ENCODE results near the gene MAP2K4. TPM values are rescaled to one million over a fixed set of nuclear protein-coding genes. Genes with fewer than 3 reads are reported as not detected.

MAP2K4 gene
- polyA plus RNA-seq, 2 of the 4 experiments (the other 2 are of a cell fraction) = 28.9 to 47.7 TPM

- ATAC-seq = no peak
- POLR2A ChIA-PET = no interaction called here
These were observed 49.9 kb downstream of the MAP2K4 start for GRCh38 chr17:12070561-12070960.

GRCh38 chr17:12074346-12074745 lies 53.7 kb downstream of the MAP2K4 start:
- no peaks in the 10 kb centered on the region for H3K9me3 ChIP-seq
- DNase-seq (ENCODE audit: low read depth in 1 of 2, low spot score in 1 of 2) (no peak), ATAC-seq (no peak), FAIRE-seq (peak; percentile 39)
- POLR2A ChIA-PET = no interaction called here
- no peak overlapping the region for H3K4me3 ChIP-seq
- H3K4me2 ChIP-seq = no peak overlapping the region
- H3K27ac ChIP-seq = no peak overlapping the region
- peaks cover 15% of the 10 kb centered on the region for H3K4me1 ChIP-seq
- CTCF ChIA-PET = interaction anchor here (0.9 to 1.8 kb wide), 2 partner anchors 10 to 34 kb away, joined by 3 to 5 read pairs; no protein-coding TSS in a partner anchor
- WGBS (ENCODE audit: missing lambda C conversion rate) = 62% methylated on average over 3 of the region's 3 CpGs
- TF ChIP-seq RFX5 (IDR thresholded peaks at IDR 0.05) (no peak), HES2 (IDR thresholded peaks at IDR 0.05) (no peak), HMGXB4 (CRISPR knock-in tag; IDR thresholded peaks at IDR 0.05; ENCODE audit: borderline replicate concordance) (no peak), MAZ (IDR thresholded peaks at IDR 0.05; ENCODE audit: borderline replicate concordance, low read depth, low read length) (no peak), BCL3 (IDR thresholded peaks at IDR 0.05) (no peak), GATA3 (IDR thresholded peaks at IDR 0.05; ENCODE audit: borderline replicate concordance) (no peak), PBX3 (IDR thresholded peaks at IDR 0.05) (no peak), ELK1 (IDR thresholded peaks at IDR 0.05; ENCODE audit: low read depth, low read length) (no peak), KDM1A (IDR thresholded peaks at IDR 0.05; ENCODE audit: low read depth) (no peak), TFCP2L1 (CRISPR knock-in tag; IDR thresholded peaks at IDR 0.05) (no peak)

More at GRCh38 chr17:12070561-12070960, 49.9 kb downstream of the MAP2K4 start:
- H3K27ac ChIP-seq = no peak overlapping the region
- no peaks in the 10 kb centered on the region for H3K9me3 ChIP-seq
- FAIRE-seq (peak; percentile 43), DNase-seq (ENCODE audit: low read depth in 1 of 2, low spot score in 1 of 2) (no peak)
- CTCF ChIA-PET = no interaction called here
- TF ChIP-seq POLR2AphosphoS2 (conservative IDR thresholded peaks at IDR 0.05; ENCODE audit: low read length) = no peak
- no peak for TF ChIP-seq ZC3H11A (IDR thresholded peaks at IDR 0.05)
- no peak for TF ChIP-seq ESRRA (IDR thresholded peaks at IDR 0.05; ENCODE audit: borderline replicate concordance, low read length)
- TF ChIP-seq NPAS2 (CRISPR knock-in tag; IDR thresholded peaks at IDR 0.05; ENCODE audit: borderline replicate concordance) = no peak
- no peak for TF ChIP-seq FOSL2 (IDR thresholded peaks at IDR 0.05)
- TF ChIP-seq FOSL2 (CRISPR knock-in tag; IDR thresholded peaks at IDR 0.05) = no peak
- no peak for TF ChIP-seq CBX2 (IDR thresholded peaks at IDR 0.05; ENCODE audit: borderline replicate concordance, low read depth)
- no peak for TF ChIP-seq ZNF302 (CRISPR knock-in tag; IDR thresholded peaks at IDR 0.05)
- no peak for TF ChIP-seq ELK1 (IDR thresholded peaks at IDR 0.05; ENCODE audit: low read depth, low read length)
- no peak for TF ChIP-seq CHD4 (IDR thresholded peaks at IDR 0.05; ENCODE audit: borderline replicate concordance)
- no peak for TF ChIP-seq POLR2A (IDR thresholded peaks at IDR 0.05; ENCODE audit: low read length)
- TF ChIP-seq BCL3 (IDR thresholded peaks at IDR 0.05) = no peak
- no peak for TF ChIP-seq SREBF2 (IDR thresholded peaks at IDR 0.05)
- no peak for TF ChIP-seq TP53 (CRISPR knock-in tag; IDR thresholded peaks at IDR 0.05)
- no peak for TF ChIP-seq CTCF (IDR thresholded peaks at IDR 0.05)
- TF ChIP-seq MAFK (IDR thresholded peaks at IDR 0.05; ENCODE audit: partially characterized antibody) = no peak
- TF ChIP-seq CBX8 (IDR thresholded peaks at IDR 0.05) = no peak
- no peak for TF ChIP-seq HES2 (IDR thresholded peaks at IDR 0.05)
- TF ChIP-seq NR3C1 (IDR thresholded peaks at IDR 0.05) = no peak
- no peak for TF ChIP-seq KDM1A (IDR thresholded peaks at IDR 0.05; ENCODE audit: low read depth)
- no peak for TF ChIP-seq JUN (IDR thresholded peaks at IDR 0.05)
- no peak overlapping the region for H3K4me2 ChIP-seq
- H3K4me1 ChIP-seq = peaks cover 20% of the 10 kb centered on the region
- no peak overlapping the region for H3K4me3 ChIP-seq

All from A549 (cell line).